AG08396 (cell line): Measurements from ENCODE around the gene MYO18A.

Source experiments
- DNase-seq: peaks from one replicate; pipeline ENCODE4 v3.0.0; 2012; ENCODE audit warnings: low spot score, mixed read lengths

MYO18A gene

GRCh38 chr17:29032013-29032856 is 148.0 kb downstream of the MYO18A start:
- DNase-seq: no peak

- DNase-seq: no peak
These were observed 148.7 kb downstream of the MYO18A start for GRCh38 chr17:29031488-29031887.

GRCh38 chr17:29024316-29024952 is 155.8 kb downstream of the MYO18A start:
- DNase-seq: no peak

DNA sequence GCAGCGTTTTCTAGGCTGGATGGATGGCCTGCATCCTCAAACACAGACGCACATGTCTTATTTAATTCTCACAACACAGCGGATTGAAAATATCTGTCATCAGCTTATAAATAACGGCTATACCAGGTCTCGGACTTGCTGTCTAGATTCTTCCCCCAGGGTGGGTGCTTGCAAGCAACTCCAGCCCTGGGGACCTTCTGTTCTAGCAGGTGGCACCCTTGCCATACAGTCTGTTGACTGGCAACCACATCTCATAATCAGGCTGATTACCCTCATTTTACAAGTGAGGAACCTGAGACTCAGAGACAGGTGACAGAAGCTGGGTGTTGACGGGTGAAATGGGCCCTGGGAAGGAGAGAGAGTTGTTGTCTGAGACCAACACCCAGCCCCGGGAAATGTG is 158.1 kb downstream of the MYO18A start:
- no peak for DNase-seq

- no peak for DNase-seq
These were observed 159.0 kb downstream of the MYO18A start for GRCh38 chr17:29021226-29021625.
